Activated naive CD8-positive, alpha-beta T cell treated with anti-CD3 and anti-CD28 coated beads, Interleukin-2, amount 50 U/mL, for 24 hours (primary cell): ENCODE results near the gene TEKT5.
"Not testable (repeated sequence)": the region's sequence is repeated elsewhere in the genome, so short reads cannot be mapped to it uniquely, and the experiment has no call there.

Experiments
- ATAC-seq: fragments of 150-1000 bp; cut with Tn5 transposase; one replicate; pipeline ENCODE4 v1.10.0; 2021
- DNase-seq: peaks from one replicate; pipeline ENCODE4 v3.0.0; 2021
- H3K27ac Mint-ChIP-seq: one replicate; pipeline ENCODE4 v1.8.0; 2021; ENCODE audit warnings: mild to moderate bottlenecking, mixed read lengths
- H3K27me3 Mint-ChIP-seq: one replicate; pipeline ENCODE4 v1.8.0; 2021; ENCODE audit warnings: mixed read lengths
- H3K36me3 Mint-ChIP-seq: one replicate; pipeline ENCODE4 v1.8.0; 2021; ENCODE audit warnings: low read depth, mixed read lengths
- H3K4me1 Mint-ChIP-seq: one replicate; pipeline ENCODE4 v1.8.0; 2021; ENCODE audit warnings: mixed read lengths
- H3K4me3 Mint-ChIP-seq: one replicate; pipeline ENCODE4 v1.8.0; 2021; ENCODE audit warnings: mild to moderate bottlenecking, moderate library complexity, mixed read lengths
- H3K9me3 Mint-ChIP-seq: one replicate; pipeline ENCODE4 v1.8.0; 2021; ENCODE audit warnings: mixed read lengths

The TEKT5 gene

GRCh38 chr16:10621216-10621949 lies 73.3 kb downstream of the TEKT5 start:
- not testable (repeated sequence) for H3K4me3 Mint-ChIP-seq, H3K27ac Mint-ChIP-seq, ATAC-seq, H3K9me3 Mint-ChIP-seq, DNase-seq, H3K36me3 Mint-ChIP-seq, H3K4me1 Mint-ChIP-seq, H3K27me3 Mint-ChIP-seq

GRCh38 chr16:10620120-10620519 lies 74.6 kb downstream of the TEKT5 start:
- Mint-ChIP-seq H3K4me1 (no peaks in the 10 kb centered on the region), H3K27ac (no peak overlapping the region), H3K4me3 (no peak overlapping the region), H3K9me3 (no peaks in the 10 kb centered on the region), H3K36me3 (no peaks in the 10 kb centered on the region), H3K27me3 (peaks cover 7% of the 10 kb centered on the region)
- ATAC-seq (no peak), DNase-seq (no peak)

- ATAC-seq (peak; percentile 40), DNase-seq (peak; percentile 26)
- Mint-ChIP-seq H3K27me3 (peaks cover 7% of the 10 kb centered on the region), H3K27ac (no peak overlapping the region), H3K4me1 (no peaks in the 10 kb centered on the region), H3K4me3 (no peak overlapping the region), H3K36me3 (no peaks in the 10 kb centered on the region), H3K9me3 (no peaks in the 10 kb centered on the region)
Measured at GRCh38 chr16:10619271-10619849, 75.4 kb downstream of the TEKT5 start.

GRCh38 chr16:10618710-10619209 lies 76.0 kb downstream of the TEKT5 start:
- no peaks in the 10 kb centered on the region for H3K9me3 Mint-ChIP-seq
- DNase-seq (no peak), ATAC-seq (no peak)
- H3K4me1 Mint-ChIP-seq: peaks cover 2% of the 10 kb centered on the region
- H3K36me3 Mint-ChIP-seq: no peaks in the 10 kb centered on the region
- H3K27me3 Mint-ChIP-seq: peaks cover 7% of the 10 kb centered on the region
- no peak overlapping the region for H3K4me3 Mint-ChIP-seq
- H3K27ac Mint-ChIP-seq: no peak overlapping the region

- Mint-ChIP-seq H3K36me3 (no peaks in the 10 kb centered on the region), H3K27ac (no peak overlapping the region), H3K27me3 (peaks cover 7% of the 10 kb centered on the region), H3K4me3 (no peak overlapping the region), H3K4me1 (peaks cover 2% of the 10 kb centered on the region), H3K9me3 (no peaks in the 10 kb centered on the region)
- ATAC-seq (no peak), DNase-seq (no peak)
Measured at GRCh38 chr16:10617662-10618420, 76.9 kb downstream of the TEKT5 start.

GRCh38 chr16:10616756-10617640 lies 77.7 kb downstream of the TEKT5 start:
- ATAC-seq (no peak), DNase-seq (no peak)
- no peaks in the 10 kb centered on the region for H3K9me3 Mint-ChIP-seq
- peaks cover 2% of the 10 kb centered on the region for H3K4me1 Mint-ChIP-seq
- H3K27ac Mint-ChIP-seq: no peak overlapping the region
- H3K36me3 Mint-ChIP-seq: no peaks in the 10 kb centered on the region
- no peak overlapping the region for H3K4me3 Mint-ChIP-seq
- peaks cover 7% of the 10 kb centered on the region for H3K27me3 Mint-ChIP-seq

GRCh38 chr16:10616419-10616755 lies 78.3 kb downstream of the TEKT5 start:
- H3K27ac Mint-ChIP-seq: no peak overlapping the region
- H3K27me3 Mint-ChIP-seq: peaks cover 7% of the 10 kb centered on the region
- no peak for DNase-seq
- no peak overlapping the region for H3K4me3 Mint-ChIP-seq
- ATAC-seq: no peak
- no peaks in the 10 kb centered on the region for H3K9me3 Mint-ChIP-seq
- H3K4me1 Mint-ChIP-seq: peaks cover 2% of the 10 kb centered on the region
- H3K36me3 Mint-ChIP-seq: no peaks in the 10 kb centered on the region

GRCh38 chr16:10614685-10615084 lies 80.0 kb downstream of the TEKT5 start:
- no peaks in the 10 kb centered on the region for H3K9me3 Mint-ChIP-seq
- peaks cover 2% of the 10 kb centered on the region for H3K4me1 Mint-ChIP-seq
- DNase-seq (no peak), ATAC-seq (no peak)
- H3K36me3 Mint-ChIP-seq: no peaks in the 10 kb centered on the region
- H3K4me3 Mint-ChIP-seq: no peak overlapping the region
- H3K27ac Mint-ChIP-seq: no peak overlapping the region
- H3K27me3 Mint-ChIP-seq: peaks cover 7% of the 10 kb centered on the region

GRCh38 chr16:10613785-10614485 lies 80.8 kb downstream of the TEKT5 start:
- no peak for DNase-seq
- Mint-ChIP-seq H3K27me3 (peaks cover 3% of the 10 kb centered on the region), H3K4me3 (no peak overlapping the region), H3K9me3 (no peaks in the 10 kb centered on the region), H3K4me1 (peaks cover 2% of the 10 kb centered on the region), H3K27ac (no peak overlapping the region), H3K36me3 (no peaks in the 10 kb centered on the region)
- ATAC-seq: no peak

- H3K27me3 Mint-ChIP-seq: no peaks in the 10 kb centered on the region
- no peaks in the 10 kb centered on the region for H3K36me3 Mint-ChIP-seq
- no peak for DNase-seq
- no peaks in the 10 kb centered on the region for H3K9me3 Mint-ChIP-seq
- ATAC-seq: no peak
- no peak overlapping the region for H3K4me3 Mint-ChIP-seq
- H3K4me1 Mint-ChIP-seq: peaks cover 2% of the 10 kb centered on the region
- no peak overlapping the region for H3K27ac Mint-ChIP-seq
Measured at GRCh38 chr16:10612649-10613179, 82.0 kb downstream of the TEKT5 start.

GRCh38 chr16:10611825-10612342 lies 82.8 kb downstream of the TEKT5 start:
- no peak overlapping the region for H3K27ac Mint-ChIP-seq
- no peaks in the 10 kb centered on the region for H3K36me3 Mint-ChIP-seq
- H3K4me1 Mint-ChIP-seq: peaks cover 2% of the 10 kb centered on the region
- H3K4me3 Mint-ChIP-seq: no peak overlapping the region
- ATAC-seq (no peak), DNase-seq (no peak)
- no peaks in the 10 kb centered on the region for H3K27me3 Mint-ChIP-seq
- no peaks in the 10 kb centered on the region for H3K9me3 Mint-ChIP-seq

GRCh38 chr16:10610499-10611184 lies 84.1 kb downstream of the TEKT5 start:
- H3K4me1 Mint-ChIP-seq: peaks cover 2% of the 10 kb centered on the region
- no peaks in the 10 kb centered on the region for H3K36me3 Mint-ChIP-seq
- DNase-seq (no peak), ATAC-seq (no peak)
- H3K4me3 Mint-ChIP-seq: no peak overlapping the region
- H3K9me3 Mint-ChIP-seq: no peaks in the 10 kb centered on the region
- H3K27ac Mint-ChIP-seq: no peak overlapping the region
- no peaks in the 10 kb centered on the region for H3K27me3 Mint-ChIP-seq

- ATAC-seq: no peak
- H3K4me1 Mint-ChIP-seq: peaks cover 2% of the 10 kb centered on the region
- no peak overlapping the region for H3K4me3 Mint-ChIP-seq
- no peak for DNase-seq
- H3K27me3 Mint-ChIP-seq: peaks cover 2% of the 10 kb centered on the region
- no peaks in the 10 kb centered on the region for H3K36me3 Mint-ChIP-seq
- H3K27ac Mint-ChIP-seq: no peak overlapping the region
- no peaks in the 10 kb centered on the region for H3K9me3 Mint-ChIP-seq
Measured at GRCh38 chr16:10609402-10609774, 85.3 kb downstream of the TEKT5 start.
